Activated CD4-positive, alpha-beta T cell treated with anti-CD3 and anti-CD28 coated beads, Interleukin-2, amount 50 U/mL, for 48 hours (primary cell): ENCODE data around the gene FAM25A.
"Not testable (repeated sequence)": the region's sequence is repeated elsewhere in the genome, so short reads cannot be mapped to it uniquely, and the experiment has no call there.

Experiments used
- DNase-seq, 2 experiments: peaks; one replicate each; pipeline ENCODE4 v3.0.0-alpha.2; 2020

Gene FAM25A

GRCh38 chr10:87020056-87020455 is at the start of gene FAM25A:
TSS of gene FAM25A (plus strand) at chr10:87020294. CDS start at chr10:87020325, 31 bp downstream.
- DNase-seq: not testable (repeated sequence)

- no peak for DNase-seq
Observed at GRCh38 chr10:86970982-86971231, 49.2 kb upstream of the FAM25A start.

GRCh38 chr10:86971232-86971991 is 48.7 kb upstream of the FAM25A start:
- peak; percentile 80 to 84 for DNase-seq

GRCh38 chr10:86972613-86973380 is 47.3 kb upstream of the FAM25A start:
- no peak for DNase-seq

- DNase-seq: no peak
Observed at GRCh38 chr10:86974484-86974883, 45.6 kb upstream of the FAM25A start.

- DNase-seq: no peak
Observed at GRCh38 chr10:86976362-86977056, 43.6 kb upstream of the FAM25A start.

- DNase-seq: not testable (repeated sequence)
Observed at GRCh38 chr10:86978457-86978856, 41.6 kb upstream of the FAM25A start.

- no peak for DNase-seq
Observed at GRCh38 chr10:86979296-86979818, 40.7 kb upstream of the FAM25A start.

GRCh38 chr10:86979977-86980448 is 40.1 kb upstream of the FAM25A start:
- DNase-seq: no peak

GRCh38 chr10:86981020-86981419 is 39.1 kb upstream of the FAM25A start:
- DNase-seq: not testable (repeated sequence)

GRCh38 chr10:86981716-86982115 is 38.4 kb upstream of the FAM25A start:
- DNase-seq: no peak

- not testable (repeated sequence) for DNase-seq
Observed at GRCh38 chr10:86984498-86984897, 35.6 kb upstream of the FAM25A start.

GRCh38 chr10:86988520-86988919 is 31.6 kb upstream of the FAM25A start:
- DNase-seq: no peak

- DNase-seq: not testable (repeated sequence)
Observed at GRCh38 chr10:86991362-86991761, 28.7 kb upstream of the FAM25A start.

- DNase-seq: no peak
Observed at GRCh38 chr10:86992456-86992855, 27.6 kb upstream of the FAM25A start.

- DNase-seq: no peak
Observed at GRCh38 chr10:86992929-86993328, 27.2 kb upstream of the FAM25A start.

GRCh38 chr10:86999802-87000403 is 20.2 kb upstream of the FAM25A start:
- not testable (repeated sequence) for DNase-seq

- no peak for DNase-seq
Observed at GRCh38 chr10:87000491-87000890, 19.6 kb upstream of the FAM25A start.

GRCh38 chr10:87007124-87007523 is 13.0 kb upstream of the FAM25A start:
- DNase-seq: not testable (repeated sequence)

GRCh38 chr10:87007674-87008073 is 12.4 kb upstream of the FAM25A start:
- not testable (repeated sequence) for DNase-seq

- not testable (repeated sequence) for DNase-seq
Observed at GRCh38 chr10:87008303-87008702, 11.8 kb upstream of the FAM25A start.

GRCh38 chr10:87009134-87009696 is 10.9 kb upstream of the FAM25A start:
- DNase-seq: not testable (repeated sequence)
